Activated T-helper 9 cell treated with anti-CD3 and anti-CD28 coated beads, Interleukin-2, amount 50 U/mL, for 16 hours (primary cell): ENCODE results near the gene PPP1R1B.

Experiments used
- DNase-seq: peaks from one replicate; pipeline ENCODE4 v3.0.0-alpha.2; 2020; ENCODE audit warnings: low read depth

The PPP1R1B gene

GRCh38 chr17:39653662-39654331 is 27.0 kb downstream of the PPP1R1B start:
- DNase-seq: peak; percentile 65

GRCh38 chr17:39655105-39655504 is 28.4 kb downstream of the PPP1R1B start:
- no peak for DNase-seq

- DNase-seq: no peak
Observed at GRCh38 chr17:39658346-39658745, 31.6 kb downstream of the PPP1R1B start.

GRCh38 chr17:39658760-39659159 is 32.0 kb downstream of the PPP1R1B start:
- DNase-seq: no peak

- DNase-seq: no peak
Observed at GRCh38 chr17:39659279-39660010, 32.7 kb downstream of the PPP1R1B start.

- no peak for DNase-seq
Observed at GRCh38 chr17:39660011-39660360, 33.2 kb downstream of the PPP1R1B start.

- DNase-seq: no peak
Observed at GRCh38 chr17:39660397-39661385, 33.9 kb downstream of the PPP1R1B start.

GRCh38 chr17:39661744-39662541 is 35.2 kb downstream of the PPP1R1B start:
- DNase-seq: no peak

GRCh38 chr17:39662551-39663339 is 36.0 kb downstream of the PPP1R1B start:
- DNase-seq: no peak

GRCh38 chr17:39663340-39663687 is 36.6 kb downstream of the PPP1R1B start:
- DNase-seq: no peak

- no peak for DNase-seq
Observed at GRCh38 chr17:39663688-39664580, 37.2 kb downstream of the PPP1R1B start.

- no peak for DNase-seq
Observed at GRCh38 chr17:39664581-39665561, 38.1 kb downstream of the PPP1R1B start, which contains the start of gene TCAP. TSS of gene TCAP (plus strand) at chr17:39665349. CDS start at chr17:39665360, 11 bp downstream.

GRCh38 chr17:39665642-39666224 is 39.0 kb downstream of the PPP1R1B start:
- DNase-seq: no peak

- no peak for DNase-seq
Observed at GRCh38 chr17:39666231-39666600, 39.5 kb downstream of the PPP1R1B start.

GRCh38 chr17:39666601-39667261 is 40.0 kb downstream of the PPP1R1B start:
- no peak for DNase-seq

GRCh38 chr17:39667262-39667944 is 40.7 kb downstream of the PPP1R1B start:
- DNase-seq: no peak
